Measurements from ENCODE around the gene ERG.

DNA sequence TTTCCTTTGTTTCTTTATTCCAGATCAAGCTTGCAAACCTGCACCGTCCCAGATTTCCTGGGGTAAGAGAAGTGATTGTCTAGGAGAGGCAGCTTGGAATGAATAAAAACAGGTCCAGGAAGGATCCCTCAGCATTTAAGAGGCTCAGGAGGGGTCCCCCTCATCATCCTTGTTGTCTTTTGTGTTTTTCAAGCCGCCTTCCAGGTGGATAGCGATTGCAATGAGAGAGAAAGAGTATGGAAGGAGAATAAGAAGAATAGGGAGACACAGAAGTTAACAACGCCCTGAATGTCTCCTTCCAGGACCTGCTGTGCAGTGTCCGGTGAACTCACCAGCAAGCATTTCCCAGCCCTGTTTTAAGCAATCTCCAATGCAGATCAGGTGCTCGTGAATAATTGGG is 8.5 kb downstream of the ERG start:
- TF ChIP-seq, protein P1, sequence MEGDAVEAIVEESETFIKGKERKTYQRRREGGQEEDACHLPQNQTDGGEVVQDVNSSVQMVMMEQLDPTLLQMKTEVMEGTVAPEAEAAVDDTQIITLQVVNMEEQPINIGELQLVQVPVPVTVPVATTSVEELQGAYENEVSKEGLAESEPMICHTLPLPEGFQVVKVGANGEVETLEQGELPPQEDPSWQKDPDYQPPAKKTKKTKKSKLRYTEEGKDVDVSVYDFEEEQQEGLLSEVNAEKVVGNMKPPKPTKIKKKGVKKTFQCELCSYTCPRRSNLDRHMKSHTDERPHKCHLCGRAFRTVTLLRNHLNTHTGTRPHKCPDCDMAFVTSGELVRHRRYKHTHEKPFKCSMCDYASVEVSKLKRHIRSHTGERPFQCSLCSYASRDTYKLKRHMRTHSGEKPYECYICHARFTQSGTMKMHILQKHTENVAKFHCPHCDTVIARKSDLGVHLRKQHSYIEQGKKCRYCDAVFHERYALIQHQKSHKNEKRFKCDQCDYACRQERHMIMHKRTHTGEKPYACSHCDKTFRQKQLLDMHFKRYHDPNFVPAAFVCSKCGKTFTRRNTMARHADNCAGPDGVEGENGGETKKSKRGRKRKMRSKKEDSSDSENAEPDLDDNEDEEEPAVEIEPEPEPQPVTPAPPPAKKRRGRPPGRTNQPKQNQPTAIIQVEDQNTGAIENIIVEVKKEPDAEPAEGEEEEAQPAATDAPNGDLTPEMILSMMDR (IDR thresholded peaks at IDR 0.05; ENCODE audit: low read depth, low read length, missing input control) = no peak
- no peak for TF ChIP-seq SP1 (IDR thresholded peaks at IDR 0.05)
- TF ChIP-seq, protein P2, sequence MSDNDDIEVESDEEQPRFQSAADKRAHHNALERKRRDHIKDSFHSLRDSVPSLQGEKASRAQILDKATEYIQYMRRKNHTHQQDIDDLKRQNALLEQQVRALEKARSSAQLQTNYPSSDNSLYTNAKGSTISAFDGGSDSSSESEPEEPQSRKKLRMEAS (IDR thresholded peaks at IDR 0.05) = no peak
- TF ChIP-seq, protein P3, sequence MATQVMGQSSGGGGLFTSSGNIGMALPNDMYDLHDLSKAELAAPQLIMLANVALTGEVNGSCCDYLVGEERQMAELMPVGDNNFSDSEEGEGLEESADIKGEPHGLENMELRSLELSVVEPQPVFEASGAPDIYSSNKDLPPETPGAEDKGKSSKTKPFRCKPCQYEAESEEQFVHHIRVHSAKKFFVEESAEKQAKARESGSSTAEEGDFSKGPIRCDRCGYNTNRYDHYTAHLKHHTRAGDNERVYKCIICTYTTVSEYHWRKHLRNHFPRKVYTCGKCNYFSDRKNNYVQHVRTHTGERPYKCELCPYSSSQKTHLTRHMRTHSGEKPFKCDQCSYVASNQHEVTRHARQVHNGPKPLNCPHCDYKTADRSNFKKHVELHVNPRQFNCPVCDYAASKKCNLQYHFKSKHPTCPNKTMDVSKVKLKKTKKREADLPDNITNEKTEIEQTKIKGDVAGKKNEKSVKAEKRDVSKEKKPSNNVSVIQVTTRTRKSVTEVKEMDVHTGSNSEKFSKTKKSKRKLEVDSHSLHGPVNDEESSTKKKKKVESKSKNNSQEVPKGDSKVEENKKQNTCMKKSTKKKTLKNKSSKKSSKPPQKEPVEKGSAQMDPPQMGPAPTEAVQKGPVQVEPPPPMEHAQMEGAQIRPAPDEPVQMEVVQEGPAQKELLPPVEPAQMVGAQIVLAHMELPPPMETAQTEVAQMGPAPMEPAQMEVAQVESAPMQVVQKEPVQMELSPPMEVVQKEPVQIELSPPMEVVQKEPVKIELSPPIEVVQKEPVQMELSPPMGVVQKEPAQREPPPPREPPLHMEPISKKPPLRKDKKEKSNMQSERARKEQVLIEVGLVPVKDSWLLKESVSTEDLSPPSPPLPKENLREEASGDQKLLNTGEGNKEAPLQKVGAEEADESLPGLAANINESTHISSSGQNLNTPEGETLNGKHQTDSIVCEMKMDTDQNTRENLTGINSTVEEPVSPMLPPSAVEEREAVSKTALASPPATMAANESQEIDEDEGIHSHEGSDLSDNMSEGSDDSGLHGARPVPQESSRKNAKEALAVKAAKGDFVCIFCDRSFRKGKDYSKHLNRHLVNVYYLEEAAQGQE (IDR thresholded peaks at IDR 0.05) = no peak
- TF ChIP-seq RXRA (IDR thresholded peaks at IDR 0.05) = no peak
- TF ChIP-seq GABPA (IDR thresholded peaks at IDR 0.05 in 1 of 2, conservative IDR thresholded peaks at IDR 0.05 in 1 of 2) = no peak
- no peak for TF ChIP-seq FOXA1 (IDR thresholded peaks at IDR 0.05)
- no peak for TF ChIP-seq TAF1 (conservative IDR thresholded peaks at IDR 0.05)
- TF ChIP-seq, protein P4, sequence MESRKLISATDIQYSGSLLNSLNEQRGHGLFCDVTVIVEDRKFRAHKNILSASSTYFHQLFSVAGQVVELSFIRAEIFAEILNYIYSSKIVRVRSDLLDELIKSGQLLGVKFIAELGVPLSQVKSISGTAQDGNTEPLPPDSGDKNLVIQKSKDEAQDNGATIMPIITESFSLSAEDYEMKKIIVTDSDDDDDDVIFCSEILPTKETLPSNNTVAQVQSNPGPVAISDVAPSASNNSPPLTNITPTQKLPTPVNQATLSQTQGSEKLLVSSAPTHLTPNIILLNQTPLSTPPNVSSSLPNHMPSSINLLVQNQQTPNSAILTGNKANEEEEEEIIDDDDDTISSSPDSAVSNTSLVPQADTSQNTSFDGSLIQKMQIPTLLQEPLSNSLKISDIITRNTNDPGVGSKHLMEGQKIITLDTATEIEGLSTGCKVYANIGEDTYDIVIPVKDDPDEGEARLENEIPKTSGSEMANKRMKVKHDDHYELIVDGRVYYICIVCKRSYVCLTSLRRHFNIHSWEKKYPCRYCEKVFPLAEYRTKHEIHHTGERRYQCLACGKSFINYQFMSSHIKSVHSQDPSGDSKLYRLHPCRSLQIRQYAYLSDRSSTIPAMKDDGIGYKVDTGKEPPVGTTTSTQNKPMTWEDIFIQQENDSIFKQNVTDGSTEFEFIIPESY (IDR thresholded peaks at IDR 0.05) = no peak
- no peak for TF ChIP-seq RAD21 (IDR thresholded peaks at IDR 0.05)
- TF ChIP-seq, protein P5, sequence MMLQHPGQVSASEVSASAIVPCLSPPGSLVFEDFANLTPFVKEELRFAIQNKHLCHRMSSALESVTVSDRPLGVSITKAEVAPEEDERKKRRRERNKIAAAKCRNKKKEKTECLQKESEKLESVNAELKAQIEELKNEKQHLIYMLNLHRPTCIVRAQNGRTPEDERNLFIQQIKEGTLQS (IDR thresholded peaks at IDR 0.05) = no peak
